ENCODE data around the gene TCTA. TPM values are rescaled to one million over a fixed set of nuclear protein-coding genes. Genes with fewer than 3 reads are reported as not detected.
"Not testable (repeated sequence)": the region's sequence is repeated elsewhere in the genome, so short reads cannot be mapped to it uniquely, and the experiment has no call there.

TCTA gene
- polyA plus RNA-seq, 1 donor (not counting 4 experiments of a cell fraction or from before 2014, with no cell fraction given) = 16.5 TPM

GRCh38 chr3:49401766-49402165, 10.5 kb upstream of the TCTA start:
- Histone ChIP-seq H3K4me2 (ENCODE audit: control insufficient read depth, extremely low read depth, insufficient read depth, low read depth, low read length) (no peak overlapping the region), H3K9me3 (ENCODE audit: control insufficient read depth, low read depth, low read length) (no peaks in the 10 kb centered on the region), H3K36me3 (ENCODE audit: control insufficient read depth in 2 of 2, extremely low read depth in 1 of 2, insufficient read depth in 2 of 2, low read length in 2 of 2) (peaks cover 7 to 16% of the 10 kb centered on the region in 2 experiments), H3K27ac (ENCODE audit: control insufficient read depth, insufficient read depth, low read length) (no peak overlapping the region), H3K9ac (ENCODE audit: control insufficient read depth, extremely low read depth, insufficient read depth, low read length) (no peak overlapping the region), H3K9me1 (ENCODE audit: control insufficient read depth, extremely low read depth, insufficient read depth, low read length) (peaks cover 6% of the 10 kb centered on the region), H2AFZ (ENCODE audit: control insufficient read depth, low read length) (no peak overlapping the region), H3K4me3 (ENCODE audit: control insufficient read depth in 2 of 3, extremely low read depth in 1 of 3, insufficient read depth in 2 of 3, low read depth in 1 of 3, low read length in 3 of 3) (no peak overlapping the region), H3K79me2 (ENCODE audit: control insufficient read depth, insufficient read depth, low read length) (peaks cover 97% of the 10 kb centered on the region), H4K20me1 (ENCODE audit: control insufficient read depth, extremely low read depth, insufficient read depth, low read length) (peaks cover 35% of the 10 kb centered on the region), H3K27me3 (ENCODE audit: control insufficient read depth, extremely low read depth, insufficient read depth, low read length) (no peaks in the 10 kb centered on the region), H3K4me1 (ENCODE audit: control insufficient read depth, extremely low read depth, insufficient read depth, low read length) (peaks cover 8% of the 10 kb centered on the region)
- FAIRE-seq (no peak), DNase-seq (ENCODE audit: low read depth, low spot score) (no peak)
- dilution Hi-C loops (cut with MboI; ENCODE audit: extremely low pct_ligation_motif_present, low sequenced_read_pairs) = no loop called here
- TF ChIP-seq CTCF (optimal IDR thresholded peaks at IDR 0.05 in 1 of 3, IDR thresholded peaks at IDR 0.05 in 1 of 3, conservative IDR thresholded peaks at IDR 0.05 in 1 of 3; ENCODE audit: extremely low read depth in 1 of 3, insufficient read depth in 2 of 3, low read length in 3 of 3) = no peak
- TF ChIP-seq EZH2 (IDR thresholded peaks at IDR 0.05; ENCODE audit: low read length) = no peak

GRCh38 chr3:49403891-49404290, 8.3 kb upstream of the TCTA start:
- no peak overlapping the region for H3K27ac ChIP-seq (ENCODE audit: control insufficient read depth, insufficient read depth, low read length)

GRCh38 chr3:49405570-49405969, 6.7 kb upstream of the TCTA start:
- dilution Hi-C loops (cut with MboI; ENCODE audit: extremely low pct_ligation_motif_present, low sequenced_read_pairs); FAIRE-seq; H3K9me3 ChIP-seq (ENCODE audit: control insufficient read depth, low read depth, low read length); H3K27ac ChIP-seq (ENCODE audit: control insufficient read depth, insufficient read depth, low read length); H3K9me1 ChIP-seq (ENCODE audit: control insufficient read depth, extremely low read depth, insufficient read depth, low read length); H2AFZ ChIP-seq (ENCODE audit: control insufficient read depth, low read length); DNase-seq (ENCODE audit: low read depth, low spot score); H3K27me3 ChIP-seq (ENCODE audit: control insufficient read depth, extremely low read depth, insufficient read depth, low read length); H3K9ac ChIP-seq (ENCODE audit: control insufficient read depth, extremely low read depth, insufficient read depth, low read length); H3K36me3 ChIP-seq (ENCODE audit: control insufficient read depth in 2 of 2, extremely low read depth in 1 of 2, insufficient read depth in 2 of 2, low read length in 2 of 2); H3K4me2 ChIP-seq (ENCODE audit: control insufficient read depth, extremely low read depth, insufficient read depth, low read depth, low read length); H3K4me3 ChIP-seq (ENCODE audit: control insufficient read depth in 2 of 3, extremely low read depth in 1 of 3, insufficient read depth in 2 of 3, low read depth in 1 of 3, low read length in 3 of 3): not testable (repeated sequence)
- peaks cover 37% of the 10 kb centered on the region for H4K20me1 ChIP-seq (ENCODE audit: control insufficient read depth, extremely low read depth, insufficient read depth, low read length)
- peaks cover 98% of the 10 kb centered on the region for H3K79me2 ChIP-seq (ENCODE audit: control insufficient read depth, insufficient read depth, low read length)
- peaks cover 21% of the 10 kb centered on the region for H3K4me1 ChIP-seq (ENCODE audit: control insufficient read depth, extremely low read depth, insufficient read depth, low read length)

More at GRCh38 chr3:49403891-49404290, 8.3 kb upstream of the TCTA start:
- TF ChIP-seq CTCF (optimal IDR thresholded peaks at IDR 0.05 in 1 of 3, IDR thresholded peaks at IDR 0.05 in 1 of 3, conservative IDR thresholded peaks at IDR 0.05 in 1 of 3; ENCODE audit: extremely low read depth in 1 of 3, insufficient read depth in 2 of 3, low read length in 3 of 3) (no peak), EZH2 (IDR thresholded peaks at IDR 0.05; ENCODE audit: low read length) (no peak)
- H3K36me3 ChIP-seq (ENCODE audit: control insufficient read depth in 2 of 2, extremely low read depth in 1 of 2, insufficient read depth in 2 of 2, low read length in 2 of 2) = peaks cover 6 to 14% of the 10 kb centered on the region in 2 experiments
- no peak overlapping the region for H3K9ac ChIP-seq (ENCODE audit: control insufficient read depth, extremely low read depth, insufficient read depth, low read length)
- no peak for DNase-seq (ENCODE audit: low read depth, low spot score)
- H3K79me2 ChIP-seq (ENCODE audit: control insufficient read depth, insufficient read depth, low read length) = peaks cover 97% of the 10 kb centered on the region
- peaks cover 6% of the 10 kb centered on the region for H3K9me1 ChIP-seq (ENCODE audit: control insufficient read depth, extremely low read depth, insufficient read depth, low read length)
- no peaks in the 10 kb centered on the region for H3K9me3 ChIP-seq (ENCODE audit: control insufficient read depth, low read depth, low read length)
- H2AFZ ChIP-seq (ENCODE audit: control insufficient read depth, low read length) = no peak overlapping the region
- no peak overlapping the region for H3K4me2 ChIP-seq (ENCODE audit: control insufficient read depth, extremely low read depth, insufficient read depth, low read depth, low read length)
- dilution Hi-C loops (cut with MboI; ENCODE audit: extremely low pct_ligation_motif_present, low sequenced_read_pairs) = no loop called here
- H3K27me3 ChIP-seq (ENCODE audit: control insufficient read depth, extremely low read depth, insufficient read depth, low read length) = no peaks in the 10 kb centered on the region
- H3K4me3 ChIP-seq (ENCODE audit: control insufficient read depth in 2 of 3, extremely low read depth in 1 of 3, insufficient read depth in 2 of 3, low read depth in 1 of 3, low read length in 3 of 3) = no peak overlapping the region
- peaks cover 27% of the 10 kb centered on the region for H4K20me1 ChIP-seq (ENCODE audit: control insufficient read depth, extremely low read depth, insufficient read depth, low read length)
- no peak for FAIRE-seq
- peaks cover 8% of the 10 kb centered on the region for H3K4me1 ChIP-seq (ENCODE audit: control insufficient read depth, extremely low read depth, insufficient read depth, low read length)

All from keratinocyte (primary cell).